ENCODE measurements around the gene ZNF74.

Gene ZNF74

DNA sequence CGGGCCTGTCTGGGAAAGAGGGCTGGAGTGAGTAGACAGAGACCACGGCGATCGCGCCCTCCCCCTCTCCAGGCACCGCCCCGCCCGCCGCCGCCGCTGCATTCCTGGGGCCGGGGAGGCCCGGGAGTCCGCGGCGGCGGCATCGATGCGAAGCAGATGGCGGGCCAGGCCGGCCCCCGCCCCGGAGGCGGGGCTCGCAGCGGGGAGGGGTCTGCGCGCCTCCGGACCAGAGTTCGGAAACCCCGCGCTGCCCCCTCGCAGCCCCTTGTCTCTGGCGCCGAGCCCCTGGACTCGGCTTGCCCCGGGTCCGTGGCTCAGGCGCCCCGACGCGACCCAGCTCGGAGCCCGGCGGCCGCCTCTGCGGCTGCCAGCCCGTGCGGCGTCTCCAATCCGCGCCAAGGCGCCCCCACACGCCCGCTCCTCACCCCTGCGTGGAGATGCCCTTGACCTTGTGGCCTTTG lies 42.4 kb downstream of the ZNF74 start:
- peak overlapping the region; percentile 80 for H3K4me3 ChIP-seq (ENCODE audit: low read depth, low read length)
- CTCF ChIA-PET = interaction anchor here (0.6 to 3.4 kb wide), 3 partner anchors 8 to 18 kb away, joined by 3 to 18 read pairs (median 4); no protein-coding TSS in a partner anchor
- peaks cover 0 to 29% of the 10 kb centered on the region in 2 experiments; a peak in 1 of 3 replicates for H3K36me3 ChIP-seq (ENCODE audit: control insufficient read depth in 2 of 2, insufficient read depth in 1 of 2, low read length in 2 of 2)
- H3K27ac ChIP-seq (ENCODE audit: extremely low read depth, low read depth, low read length) = peak overlapping the region; percentile 34; the same call in 1 of the 2 replicates
- POLR2A ChIA-PET = interaction anchor here (1.0 kb wide), 1 partner anchor 18 kb away, joined by 4 read pairs; no protein-coding TSS in a partner anchor
- H3K9me3 ChIP-seq (ENCODE audit: control insufficient read depth, insufficient read depth, low read depth, low read length) = no peaks in the 10 kb centered on the region
- H3K4me1 ChIP-seq (ENCODE audit: control insufficient read depth, insufficient read depth, low read length) = no peaks in the 10 kb centered on the region
- no peak for TF ChIP-seq ZNF24 (tag by site-specific recombination; IDR thresholded peaks at IDR 0.05)
- TF ChIP-seq GFI1B (tag by site-specific recombination; IDR thresholded peaks at IDR 0.05) = no peak
- 0 out of 2 replicates have a peak, but pooled peaks have one; percentile 24 for TF ChIP-seq IKZF3 (tag by site-specific recombination; IDR thresholded peaks at IDR 0.05)
- no peak for TF ChIP-seq ZNF311 (tag by site-specific recombination; IDR thresholded peaks at IDR 0.05; ENCODE audit: borderline replicate concordance)
- TF ChIP-seq ZNF624 (tag by site-specific recombination; IDR thresholded peaks at IDR 0.05) = no peak
- no peak for TF ChIP-seq ZNF404 (tag by site-specific recombination; IDR thresholded peaks at IDR 0.05)
- TF ChIP-seq, protein P1, sequence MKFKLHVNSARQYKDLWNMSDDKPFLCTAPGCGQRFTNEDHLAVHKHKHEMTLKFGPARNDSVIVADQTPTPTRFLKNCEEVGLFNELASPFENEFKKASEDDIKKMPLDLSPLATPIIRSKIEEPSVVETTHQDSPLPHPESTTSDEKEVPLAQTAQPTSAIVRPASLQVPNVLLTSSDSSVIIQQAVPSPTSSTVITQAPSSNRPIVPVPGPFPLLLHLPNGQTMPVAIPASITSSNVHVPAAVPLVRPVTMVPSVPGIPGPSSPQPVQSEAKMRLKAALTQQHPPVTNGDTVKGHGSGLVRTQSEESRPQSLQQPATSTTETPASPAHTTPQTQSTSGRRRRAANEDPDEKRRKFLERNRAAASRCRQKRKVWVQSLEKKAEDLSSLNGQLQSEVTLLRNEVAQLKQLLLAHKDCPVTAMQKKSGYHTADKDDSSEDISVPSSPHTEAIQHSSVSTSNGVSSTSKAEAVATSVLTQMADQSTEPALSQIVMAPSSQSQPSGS (tag by site-specific recombination; IDR thresholded peaks at IDR 0.05; ENCODE audit: low read depth) = no peak
- TF ChIP-seq ZNF585B (tag by site-specific recombination; IDR thresholded peaks at IDR 0.05) = no peak
- no peak for TF ChIP-seq ZNF791 (tag by site-specific recombination; IDR thresholded peaks at IDR 0.05)
- TF ChIP-seq ZNF501 (tag by site-specific recombination; IDR thresholded peaks at IDR 0.05) = no peak
- no peak for TF ChIP-seq ZNF654 (tag by site-specific recombination; IDR thresholded peaks at IDR 0.05; ENCODE audit: low read depth)
- no peak for TF ChIP-seq ZNF510 (tag by site-specific recombination; IDR thresholded peaks at IDR 0.05; ENCODE audit: insufficient replicate concordance)
- TF ChIP-seq, protein P2, sequence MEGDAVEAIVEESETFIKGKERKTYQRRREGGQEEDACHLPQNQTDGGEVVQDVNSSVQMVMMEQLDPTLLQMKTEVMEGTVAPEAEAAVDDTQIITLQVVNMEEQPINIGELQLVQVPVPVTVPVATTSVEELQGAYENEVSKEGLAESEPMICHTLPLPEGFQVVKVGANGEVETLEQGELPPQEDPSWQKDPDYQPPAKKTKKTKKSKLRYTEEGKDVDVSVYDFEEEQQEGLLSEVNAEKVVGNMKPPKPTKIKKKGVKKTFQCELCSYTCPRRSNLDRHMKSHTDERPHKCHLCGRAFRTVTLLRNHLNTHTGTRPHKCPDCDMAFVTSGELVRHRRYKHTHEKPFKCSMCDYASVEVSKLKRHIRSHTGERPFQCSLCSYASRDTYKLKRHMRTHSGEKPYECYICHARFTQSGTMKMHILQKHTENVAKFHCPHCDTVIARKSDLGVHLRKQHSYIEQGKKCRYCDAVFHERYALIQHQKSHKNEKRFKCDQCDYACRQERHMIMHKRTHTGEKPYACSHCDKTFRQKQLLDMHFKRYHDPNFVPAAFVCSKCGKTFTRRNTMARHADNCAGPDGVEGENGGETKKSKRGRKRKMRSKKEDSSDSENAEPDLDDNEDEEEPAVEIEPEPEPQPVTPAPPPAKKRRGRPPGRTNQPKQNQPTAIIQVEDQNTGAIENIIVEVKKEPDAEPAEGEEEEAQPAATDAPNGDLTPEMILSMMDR (tag by site-specific recombination; IDR thresholded peaks at IDR 0.05) = no peak
- TF ChIP-seq ZNF121 (tag by site-specific recombination; IDR thresholded peaks at IDR 0.05) = no peak
- TF ChIP-seq KLF16 (tag by site-specific recombination; IDR thresholded peaks at IDR 0.05) = no peak
- no peak for TF ChIP-seq ZFP41 (tag by site-specific recombination; IDR thresholded peaks at IDR 0.05; ENCODE audit: borderline replicate concordance)
- TF ChIP-seq ZNF544 (tag by site-specific recombination; IDR thresholded peaks at IDR 0.05) = no peak
- 0 out of 2 replicates have a peak, but pooled peaks have one; percentile 48 for TF ChIP-seq KLF10 (tag by site-specific recombination; IDR thresholded peaks at IDR 0.05)
- no peak for TF ChIP-seq ZNF148 (tag by site-specific recombination; IDR thresholded peaks at IDR 0.05; ENCODE audit: borderline replicate concordance)
- TF ChIP-seq, protein P3, sequence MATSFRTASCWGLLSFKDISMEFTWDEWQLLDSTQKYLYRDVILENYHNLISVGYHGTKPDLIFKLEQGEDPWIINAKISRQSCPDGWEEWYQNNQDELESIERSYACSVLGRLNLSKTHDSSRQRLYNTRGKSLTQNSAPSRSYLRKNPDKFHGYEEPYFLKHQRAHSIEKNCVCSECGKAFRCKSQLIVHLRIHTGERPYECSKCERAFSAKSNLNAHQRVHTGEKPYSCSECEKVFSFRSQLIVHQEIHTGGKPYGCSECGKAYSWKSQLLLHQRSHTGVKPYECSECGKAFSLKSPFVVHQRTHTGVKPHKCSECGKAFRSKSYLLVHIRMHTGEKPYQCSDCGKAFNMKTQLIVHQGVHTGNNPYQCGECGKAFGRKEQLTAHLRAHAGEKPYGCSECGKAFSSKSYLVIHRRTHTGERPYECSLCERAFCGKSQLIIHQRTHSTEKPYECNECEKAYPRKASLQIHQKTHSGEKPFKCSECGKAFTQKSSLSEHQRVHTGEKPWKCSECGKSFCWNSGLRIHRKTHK (tag by site-specific recombination; IDR thresholded peaks at IDR 0.05) = no peak
- no peak for TF ChIP-seq ZNF639 (tag by site-specific recombination; IDR thresholded peaks at IDR 0.05)
- TF ChIP-seq, protein P4, sequence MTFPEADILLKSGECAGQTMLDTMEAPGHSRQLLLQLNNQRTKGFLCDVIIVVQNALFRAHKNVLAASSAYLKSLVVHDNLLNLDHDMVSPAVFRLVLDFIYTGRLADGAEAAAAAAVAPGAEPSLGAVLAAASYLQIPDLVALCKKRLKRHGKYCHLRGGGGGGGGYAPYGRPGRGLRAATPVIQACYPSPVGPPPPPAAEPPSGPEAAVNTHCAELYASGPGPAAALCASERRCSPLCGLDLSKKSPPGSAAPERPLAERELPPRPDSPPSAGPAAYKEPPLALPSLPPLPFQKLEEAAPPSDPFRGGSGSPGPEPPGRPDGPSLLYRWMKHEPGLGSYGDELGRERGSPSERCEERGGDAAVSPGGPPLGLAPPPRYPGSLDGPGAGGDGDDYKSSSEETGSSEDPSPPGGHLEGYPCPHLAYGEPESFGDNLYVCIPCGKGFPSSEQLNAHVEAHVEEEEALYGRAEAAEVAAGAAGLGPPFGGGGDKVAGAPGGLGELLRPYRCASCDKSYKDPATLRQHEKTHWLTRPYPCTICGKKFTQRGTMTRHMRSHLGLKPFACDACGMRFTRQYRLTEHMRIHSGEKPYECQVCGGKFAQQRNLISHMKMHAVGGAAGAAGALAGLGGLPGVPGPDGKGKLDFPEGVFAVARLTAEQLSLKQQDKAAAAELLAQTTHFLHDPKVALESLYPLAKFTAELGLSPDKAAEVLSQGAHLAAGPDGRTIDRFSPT (tag by site-specific recombination; IDR thresholded peaks at IDR 0.05) = no peak
- TF ChIP-seq GLIS2 (tag by site-specific recombination; IDR thresholded peaks at IDR 0.05) = no peak
- no peak for TF ChIP-seq ZBTB48 (tag by site-specific recombination; IDR thresholded peaks at IDR 0.05)
- peak; percentile 65 for TF ChIP-seq ZBTB20 (tag by site-specific recombination; IDR thresholded peaks at IDR 0.05)

Measured in HEK293 (cell line).